HG02973 (cell line): ENCODE data around the gene PTK6.
"Not testable (repeated sequence)": the region's sequence is repeated elsewhere in the genome, so short reads cannot be mapped to it uniquely, and the experiment has no call there.

Source experiments
- ATAC-seq: cut with Tn5 transposase; IDR thresholded peaks from one replicate; pipeline ENCODE4 v1.9.1; 2021; ENCODE audit warnings: moderate library complexity; ENCODE audit not compliant: unreplicated experiment

PTK6 gene

GRCh38 chr20:63482021-63482587 lies 55.1 kb downstream of the PTK6 start:
- no peak for ATAC-seq

- ATAC-seq: no peak
Observed at GRCh38 chr20:63481503-63481902, 55.7 kb downstream of the PTK6 start.

GRCh38 chr20:63479695-63480419 lies 57.3 kb downstream of the PTK6 start:
- not testable (repeated sequence) for ATAC-seq

- ATAC-seq: no peak
Observed at GRCh38 chr20:63478346-63479302, 58.6 kb downstream of the PTK6 start.
